Kidney (tissue), 14 donors: ENCODE results near the gene ZNF365. TPM values are rescaled to one million over a fixed set of nuclear protein-coding genes. Genes with fewer than 3 reads are reported as not detected.
A peak's percentile ranks its signal among the peaks of the same experiment; 100 is the strongest.

Experiments
- DNase-seq, 5 donors: peaks; one replicate each; pipeline ENCODE4 v3.0.0-alpha.2; 2013 to 2020
- FAIRE-seq: peaks from 2 replicates; lab custom pipeline; 2012; peaks lifted over from hg19 to GRCh38; lab: Jason Lieb, UNC
- H3K27ac ChIP-seq, 2 donors: one replicate each; pipeline ENCODE4 v1.7.0; 2013; ENCODE audit warnings: low read depth in 2 of 2, low read length in 2 of 2, inconsistent platforms in 1 of 2
- H3K27me3 ChIP-seq: one replicate; pipeline ENCODE4 v1.7.1; 2013; ENCODE audit warnings: low read length, inconsistent platforms; ENCODE audit not compliant: control insufficient read depth, insufficient read depth
- H3K36me3 ChIP-seq, 3 donors: one replicate each; pipeline versions ENCODE4 v1.7.0 to v1.7.1; 2013; ENCODE audit warnings: low read length in 3 of 3, control low read depth in 1 of 3, inconsistent platforms in 1 of 3; ENCODE audit not compliant: insufficient read depth in 3 of 3, control insufficient read depth in 2 of 3
- H3K4me1 ChIP-seq, 3 donors: one replicate each; pipeline versions ENCODE4 v1.7.0 to v1.7.1; 2013; ENCODE audit warnings: low read length in 3 of 3, inconsistent platforms in 1 of 3, low read depth in 1 of 3; ENCODE audit not compliant: control insufficient read depth in 2 of 3, insufficient read depth in 2 of 3
- H3K4me3 ChIP-seq, 3 donors: one replicate each; pipeline versions ENCODE4 v1.7.0 to v1.8.1; 2013; ENCODE audit warnings: low read length in 3 of 3, control low read depth in 1 of 3, inconsistent platforms in 1 of 3
- H3K9ac ChIP-seq, 3 donors: one replicate each; pipeline versions ENCODE4 v1.7.0 to v1.7.1; 2013; ENCODE audit warnings: low read length in 3 of 3, control low read depth in 1 of 3, inconsistent platforms in 1 of 3
- H3K9me3 ChIP-seq, 3 donors: one replicate each; pipeline versions ENCODE4 v1.7.0 to v1.7.1; 2013; ENCODE audit warnings: low read length in 3 of 3, control low read depth in 1 of 3, inconsistent platforms in 1 of 3; ENCODE audit not compliant: control insufficient read depth in 2 of 3, insufficient read depth in 1 of 3
- CTCF ChIP-seq: IDR thresholded peaks from 3 replicates; pipeline ENCODE4 v1.5.1; 2012; ENCODE audit warnings: mild to moderate bottlenecking, moderate library complexity, borderline replicate concordance; ENCODE audit not compliant: insufficient read depth; ENCODE audit errors: extremely low read depth
- intact Hi-C: fragments of 100-400 bp; cut with DNase I; formaldehyde crosslinking; loops from one replicate; pipeline ENCODE4 v1.11.1; 2022
- polyA plus RNA-seq: library from polyadenylated mRNA; stranded (reverse); fragments of 350-450 nt; fragmentation: Illumina TruSeq; extraction: RNeasy Lipid Tissue Mini Kit (QIAGEN cat#74804); gene quantifications from one replicate; pipeline ENCODE4 v1.2.3, GENCODE V29; 2014; ENCODE audit warnings: low read depth, low replicate concordance; ENCODE audit not compliant: insufficient read depth
- total RNA-seq: library from RNA; stranded (reverse); fragmentation: NEBNext Ultra II Directional; extraction: Animal tissue kit (Norgen Biotek cat#: 25700); gene quantifications from one replicate; pipeline ENCODE4 v1.2.1, GENCODE V29; 2021
- donor health status: control.
- donor health status: control.
- donor health status: control.
- donor health status: control.
- donor health status: control.
- donor health status: DM: yes; HTN: yes; CAD: no.
- donor health status: Normal renal cell carcinoma (clear cell type).

ZNF365 gene
- total and polyA plus RNA-seq, 2 donors from 2014 or later = 0.54 to 1.0 TPM

- Histone ChIP-seq H3K9me3 (no peaks in the 10 kb centered on the region), H3K27me3 (no peaks in the 10 kb centered on the region), H3K4me3 (no peak overlapping the region), H3K9ac (no peak overlapping the region), H3K36me3 (no peaks in the 10 kb centered on the region), H3K27ac (no peak overlapping the region), H3K4me1 (no peaks in the 10 kb centered on the region)
- peak in 2 of 5 donors; percentile 59 to 70 for DNase-seq
- intact Hi-C loops = no loop called here
- FAIRE-seq = no peak
- no peak for TF ChIP-seq CTCF
Measured at GRCh38 chr10:62442894-62443669, 68.9 kb downstream of the ZNF365 start.

GRCh38 chr10:62443866-62444265 is 69.7 kb downstream of the ZNF365 start:
- TF ChIP-seq CTCF = no peak
- FAIRE-seq = no peak

GRCh38 chr10:62446627-62447026 is 72.5 kb downstream of the ZNF365 start:
- no peak for TF ChIP-seq CTCF
- Histone ChIP-seq H3K4me3 (no peak overlapping the region), H3K9me3 (no peaks in the 10 kb centered on the region)

More at GRCh38 chr10:62443866-62444265, 69.7 kb downstream of the ZNF365 start:
- no peak overlapping the region for H3K4me3 ChIP-seq
- no peak overlapping the region for H3K9ac ChIP-seq
- H3K27ac ChIP-seq = no peak overlapping the region
- intact Hi-C loops = no loop called here
- no peaks in the 10 kb centered on the region for H3K4me1 ChIP-seq
- no peaks in the 10 kb centered on the region for H3K27me3 ChIP-seq
- DNase-seq = peak in 1 of 5 donors; percentile 12
- H3K36me3 ChIP-seq = no peaks in the 10 kb centered on the region
- no peaks in the 10 kb centered on the region for H3K9me3 ChIP-seq

More at GRCh38 chr10:62446627-62447026, 72.5 kb downstream of the ZNF365 start:
- no peaks in the 10 kb centered on the region for H3K4me1 ChIP-seq
- DNase-seq (peak in 4 of 5 donors; percentile 57 to 75 (median 64)), FAIRE-seq (no peak)
- H3K36me3 ChIP-seq = no peaks in the 10 kb centered on the region
- no peaks in the 10 kb centered on the region for H3K27me3 ChIP-seq
- H3K9ac ChIP-seq = no peak overlapping the region
- intact Hi-C loops = no loop called here
- no peak overlapping the region for H3K27ac ChIP-seq
